ENCODE measurements around the gene C3orf20. TPM values are rescaled to one million over a fixed set of nuclear protein-coding genes. Genes with fewer than 3 reads are reported as not detected.

Gene C3orf20
- total and polyA plus RNA-seq, 9 of the 15 experiments (the other 6 are each of a cell fraction or from before 2014, with no cell fraction given) = 0.04 TPM; not detected in 8

GRCh38 chr3:14812196-14812790 is 137.4 kb downstream of the C3orf20 start:
- no peak for ATAC-seq
- intact Hi-C loops (cut with micrococcal nuclease) (no loop called here), in situ Hi-C loops (cut with MboI) (no loop called here)
- Histone ChIP-seq H3K27me3 (ENCODE audit: control insufficient read depth in 2 of 2, insufficient read depth in 2 of 2, low read length in 2 of 2) (peaks cover 53 to 82% of the 10 kb centered on the region in 2 experiments), H2AFZ (ENCODE audit: low read depth, low read length) (no peak overlapping the region), H4K20me1 (replicated peaks; ENCODE audit: control insufficient read depth, insufficient read depth, low read length) (0 out of 2 replicates have a peak, but pooled peaks cover 4% of the 10 kb centered on the region), H3K27ac (ENCODE audit: extremely low read depth, low read depth, low read length) (no peak overlapping the region), H3K4me1 (replicated peaks in 1 of 2; ENCODE audit: control insufficient read depth in 2 of 2, insufficient read depth in 2 of 2, low read length in 2 of 2) (peaks cover 0 to 12% of the 10 kb centered on the region in 2 experiments; a peak in 1 of 5 replicates), H3K9me1 (ENCODE audit: control insufficient read depth, insufficient read depth, low read length) (no peaks in the 10 kb centered on the region), H3K9me3 (replicated peaks; ENCODE audit: control insufficient read depth, insufficient read depth, low read depth, low read length) (no peaks in the 10 kb centered on the region), H3K4me2 (ENCODE audit: insufficient read depth, low read length) (no peak overlapping the region), H3K36me3 (ENCODE audit: control insufficient read depth, insufficient read depth, low read length) (no peaks in the 10 kb centered on the region), H3K9ac (ENCODE audit: insufficient read depth in 1 of 2, low read depth in 2 of 2, low read length in 2 of 2) (no peak overlapping the region), H3K79me2 (ENCODE audit: control insufficient read depth, insufficient read depth, low read length) (no peaks in the 10 kb centered on the region), H3K4me3 (no peak overlapping the region)
- WGBS (ENCODE audit: insufficient coverage, low coverage, missing lambda C conversion rate) = 10% methylated on average over 9 of the region's 9 CpGs
- DNase-seq (ENCODE audit: extremely low read depth in 1 of 4, low spot score in 3 of 4) = no peak
- no TSS peak for BruUV-seq (replicated peaks)
- FAIRE-seq = no peak
- CTCF ChIA-PET (ENCODE audit: low intra/inter-chr PET ratio) = no interaction called here
- POLR2A ChIA-PET = no interaction called here
- TF ChIP-seq SP2 (IDR thresholded peaks at IDR 0.05; ENCODE audit: extremely low read depth, low read depth, low read length, poor library complexity, severe bottlenecking) (no peak), BRF1 (IDR thresholded peaks at IDR 0.05; ENCODE audit: borderline replicate concordance, extremely low read depth, insufficient read length) (no peak), HBP1 (CRISPR knock-in tag; IDR thresholded peaks at IDR 0.05) (no peak), HSF4 (CRISPR knock-in tag; IDR thresholded peaks at IDR 0.05; ENCODE audit: borderline replicate concordance) (no peak), CCNT2 (IDR thresholded peaks at IDR 0.05; ENCODE audit: borderline replicate concordance, extremely low read depth, insufficient read length, low read depth, low read length) (no peak), SAP30 (IDR thresholded peaks at IDR 0.05; ENCODE audit: borderline replicate concordance, insufficient read depth, low read depth, low read length, poor library complexity, severe bottlenecking) (no peak), TSHZ1 (CRISPR knock-in tag; IDR thresholded peaks at IDR 0.05) (no peak), RAD21 (CRISPR knock-in tag; conservative IDR thresholded peaks at IDR 0.05 in 1 of 2, IDR thresholded peaks at IDR 0.05 in 1 of 2) (no peak), ZNF766 (CRISPR knock-in tag; conservative IDR thresholded peaks at IDR 0.05) (no peak), ZNF232 (CRISPR knock-in tag; IDR thresholded peaks at IDR 0.05) (no peak), SNIP1 (IDR thresholded peaks at IDR 0.05; ENCODE audit: low read depth) (no peak)
